SK-N-SH treated with all-trans-retinoic acid at 6 μM for 48 hours (cell line): ENCODE results near the gene FRMPD2.

Experiments
- ESRRG ChIP-seq: fragments of 250-450 bp; sonication (Bioruptor Pico); IDR thresholded peaks from 2 replicates; pipeline ENCODE4 v1.6.1; 2021; ENCODE audit warnings: mild to moderate bottlenecking
- ISL1 ChIP-seq: fragments of 250-450 bp; sonication (Bioruptor Pico); IDR thresholded peaks from 2 replicates; pipeline ENCODE4 v2.1.2; 2022; ENCODE audit warnings: mild to moderate bottlenecking, moderate library complexity
- PPARA ChIP-seq: fragments of 250-450 bp; sonication (Bioruptor Pico); IDR thresholded peaks from 2 replicates; pipeline ENCODE4 v1.5.0; 2020; ENCODE audit warnings: mild to moderate bottlenecking, borderline replicate concordance
- RARB ChIP-seq: fragments of 250-450 bp; sonication (Bioruptor Pico); IDR thresholded peaks from 2 replicates; pipeline ENCODE4 v1.8.0; 2021; ENCODE audit warnings: mild to moderate bottlenecking, moderate library complexity
- SNAI2 ChIP-seq: fragments of 250-450 bp; sonication (Bioruptor Pico); IDR thresholded peaks from 2 replicates; pipeline ENCODE4 v1.5.0; 2020; ENCODE audit warnings: mild to moderate bottlenecking, moderate library complexity
- TCF4 ChIP-seq: fragments of 250-450 bp; sonication (Bioruptor Pico); IDR thresholded peaks from 2 replicates; pipeline ENCODE4 v1.8.0; 2021; ENCODE audit warnings: mild to moderate bottlenecking, moderate library complexity, borderline replicate concordance
- ZFP30 ChIP-seq: fragments of 450-650 bp; formaldehyde crosslinking; IDR thresholded peaks from 2 replicates; pipeline ENCODE4 v1.5.0; 2022; ENCODE audit warnings: mild to moderate bottlenecking, moderate library complexity

- TF ChIP-seq ZFP30 (CRISPR knock-in tag) (no peak), PPARA (CRISPR knock-in tag) (no peak), RARB (CRISPR knock-in tag) (no peak), ESRRG (CRISPR knock-in tag) (no peak), TCF4 (CRISPR knock-in tag) (no peak), ISL1 (no peak), SNAI2 (CRISPR knock-in tag) (no peak)
These were observed 50.2 kb downstream of the FRMPD2 start for GRCh38 chr10:48224296-48224695.
